ENCODE results near the gene GSE1. TPM values are rescaled to one million over a fixed set of nuclear protein-coding genes. Genes with fewer than 3 reads are reported as not detected.

GSE1 gene
- total and polyA plus RNA-seq, 2 of the 13 experiments (the other 11 are each of a cell fraction or from before 2014, with no cell fraction given) = 16.1 to 31.2 TPM

DNA sequence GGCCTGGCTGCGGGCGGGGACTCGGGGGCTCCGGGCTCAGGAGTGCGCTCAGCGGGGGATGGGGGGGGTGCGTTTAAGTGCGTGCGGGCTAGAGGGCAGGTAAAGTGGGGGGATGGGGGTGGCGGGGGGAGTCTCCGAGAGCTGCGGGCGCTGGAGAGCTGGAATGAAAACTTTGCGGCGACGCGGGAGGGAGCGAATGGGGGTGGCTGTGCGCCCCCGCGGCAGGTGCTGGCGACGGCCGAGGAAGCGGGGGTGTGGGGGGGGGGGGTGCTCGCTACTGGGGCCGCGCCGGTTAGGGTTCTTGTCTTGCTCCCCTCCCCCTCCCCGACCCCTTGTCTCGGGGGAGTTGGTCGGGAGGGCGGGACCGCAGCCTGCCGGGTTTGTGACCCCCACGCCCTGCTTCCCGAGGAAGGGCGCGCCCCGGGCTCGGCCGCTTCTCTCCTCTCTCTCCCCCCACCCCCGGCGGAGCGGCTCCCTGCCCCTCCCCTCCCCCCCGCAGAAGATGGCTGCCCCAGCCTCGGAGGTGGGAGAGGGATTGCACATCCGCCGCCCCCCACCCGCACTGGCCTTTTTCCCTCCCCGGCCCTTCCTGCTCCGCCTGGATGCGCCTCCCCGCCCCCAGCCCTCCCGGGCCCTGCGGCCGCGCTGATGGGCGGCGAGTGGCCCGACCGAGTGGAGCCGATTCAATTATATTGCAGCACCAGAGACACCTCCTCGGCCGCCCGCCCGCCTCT lies 649 bp downstream of the GSE1 start (continued):
- TF ChIP-seq, protein P1, sequence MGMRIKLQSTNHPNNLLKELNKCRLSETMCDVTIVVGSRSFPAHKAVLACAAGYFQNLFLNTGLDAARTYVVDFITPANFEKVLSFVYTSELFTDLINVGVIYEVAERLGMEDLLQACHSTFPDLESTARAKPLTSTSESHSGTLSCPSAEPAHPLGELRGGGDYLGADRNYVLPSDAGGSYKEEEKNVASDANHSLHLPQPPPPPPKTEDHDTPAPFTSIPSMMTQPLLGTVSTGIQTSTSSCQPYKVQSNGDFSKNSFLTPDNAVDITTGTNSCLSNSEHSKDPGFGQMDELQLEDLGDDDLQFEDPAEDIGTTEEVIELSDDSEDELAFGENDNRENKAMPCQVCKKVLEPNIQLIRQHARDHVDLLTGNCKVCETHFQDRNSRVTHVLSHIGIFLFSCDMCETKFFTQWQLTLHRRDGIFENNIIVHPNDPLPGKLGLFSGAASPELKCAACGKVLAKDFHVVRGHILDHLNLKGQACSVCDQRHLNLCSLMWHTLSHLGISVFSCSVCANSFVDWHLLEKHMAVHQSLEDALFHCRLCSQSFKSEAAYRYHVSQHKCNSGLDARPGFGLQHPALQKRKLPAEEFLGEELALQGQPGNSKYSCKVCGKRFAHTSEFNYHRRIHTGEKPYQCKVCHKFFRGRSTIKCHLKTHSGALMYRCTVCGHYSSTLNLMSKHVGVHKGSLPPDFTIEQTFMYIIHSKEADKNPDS (CRISPR knock-in tag; IDR thresholded peaks at IDR 0.05) = 0 out of 2 replicates have a peak, but pooled peaks have one; percentile 57
- TF ChIP-seq MBD4 (IDR thresholded peaks at IDR 0.05; ENCODE audit: borderline replicate concordance, low read length) = no peak
- TF ChIP-seq PREB (CRISPR knock-in tag; IDR thresholded peaks at IDR 0.05) = no peak
- TF ChIP-seq, protein P2, sequence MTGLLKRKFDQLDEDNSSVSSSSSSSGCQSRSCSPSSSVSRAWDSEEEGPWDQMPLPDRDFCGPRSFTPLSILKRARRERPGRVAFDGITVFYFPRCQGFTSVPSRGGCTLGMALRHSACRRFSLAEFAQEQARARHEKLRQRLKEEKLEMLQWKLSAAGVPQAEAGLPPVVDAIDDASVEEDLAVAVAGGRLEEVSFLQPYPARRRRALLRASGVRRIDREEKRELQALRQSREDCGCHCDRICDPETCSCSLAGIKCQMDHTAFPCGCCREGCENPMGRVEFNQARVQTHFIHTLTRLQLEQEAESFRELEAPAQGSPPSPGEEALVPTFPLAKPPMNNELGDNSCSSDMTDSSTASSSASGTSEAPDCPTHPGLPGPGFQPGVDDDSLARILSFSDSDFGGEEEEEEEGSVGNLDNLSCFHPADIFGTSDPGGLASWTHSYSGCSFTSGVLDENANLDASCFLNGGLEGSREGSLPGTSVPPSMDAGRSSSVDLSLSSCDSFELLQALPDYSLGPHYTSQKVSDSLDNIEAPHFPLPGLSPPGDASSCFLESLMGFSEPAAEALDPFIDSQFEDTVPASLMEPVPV (CRISPR knock-in tag; IDR thresholded peaks at IDR 0.05) = no peak
- no peak for TF ChIP-seq ZNF737 (CRISPR knock-in tag; IDR thresholded peaks at IDR 0.05; ENCODE audit: borderline replicate concordance)
- no peak for TF ChIP-seq ZNF12 (CRISPR knock-in tag; IDR thresholded peaks at IDR 0.05)
- peak; percentile 51 for TF ChIP-seq YY1 (IDR thresholded peaks at IDR 0.05; ENCODE audit: insufficient read depth, insufficient replicate concordance, low read depth, low read length)
- TF ChIP-seq ZNF614 (CRISPR knock-in tag; IDR thresholded peaks at IDR 0.05; ENCODE audit: borderline replicate concordance) = no peak
- TF ChIP-seq GATA4 (IDR thresholded peaks at IDR 0.05; ENCODE audit: borderline replicate concordance, low read depth) = no peak
- TF ChIP-seq CSRNP2 (CRISPR knock-in tag; conservative IDR thresholded peaks at IDR 0.05; ENCODE audit: low read depth) = no peak
- TF ChIP-seq ATRX (CRISPR knock-in tag; IDR thresholded peaks at IDR 0.05; ENCODE audit: borderline replicate concordance) = no peak
- TF ChIP-seq ZNF646 (CRISPR knock-in tag; IDR thresholded peaks at IDR 0.05) = no peak
- TF ChIP-seq CHD2 (IDR thresholded peaks at IDR 0.05; ENCODE audit: low read depth, low read length) = no peak
- no peak for TF ChIP-seq ZNF510 (CRISPR knock-in tag; IDR thresholded peaks at IDR 0.05; ENCODE audit: low read depth)
- TF ChIP-seq ELF4 (CRISPR knock-in tag; IDR thresholded peaks at IDR 0.05; ENCODE audit: borderline replicate concordance) = no peak
